GM19099 (cell line): ENCODE results near the gene PCBP3.

Experiments
- POLR2A ChIP-seq: IDR thresholded peaks from 3 replicates; pipeline ENCODE4 v1.6.1; 2011; ENCODE audit warnings: low read depth; ENCODE audit not compliant: insufficient read length; ENCODE audit errors: extremely low read depth

Gene PCBP3

DNA sequence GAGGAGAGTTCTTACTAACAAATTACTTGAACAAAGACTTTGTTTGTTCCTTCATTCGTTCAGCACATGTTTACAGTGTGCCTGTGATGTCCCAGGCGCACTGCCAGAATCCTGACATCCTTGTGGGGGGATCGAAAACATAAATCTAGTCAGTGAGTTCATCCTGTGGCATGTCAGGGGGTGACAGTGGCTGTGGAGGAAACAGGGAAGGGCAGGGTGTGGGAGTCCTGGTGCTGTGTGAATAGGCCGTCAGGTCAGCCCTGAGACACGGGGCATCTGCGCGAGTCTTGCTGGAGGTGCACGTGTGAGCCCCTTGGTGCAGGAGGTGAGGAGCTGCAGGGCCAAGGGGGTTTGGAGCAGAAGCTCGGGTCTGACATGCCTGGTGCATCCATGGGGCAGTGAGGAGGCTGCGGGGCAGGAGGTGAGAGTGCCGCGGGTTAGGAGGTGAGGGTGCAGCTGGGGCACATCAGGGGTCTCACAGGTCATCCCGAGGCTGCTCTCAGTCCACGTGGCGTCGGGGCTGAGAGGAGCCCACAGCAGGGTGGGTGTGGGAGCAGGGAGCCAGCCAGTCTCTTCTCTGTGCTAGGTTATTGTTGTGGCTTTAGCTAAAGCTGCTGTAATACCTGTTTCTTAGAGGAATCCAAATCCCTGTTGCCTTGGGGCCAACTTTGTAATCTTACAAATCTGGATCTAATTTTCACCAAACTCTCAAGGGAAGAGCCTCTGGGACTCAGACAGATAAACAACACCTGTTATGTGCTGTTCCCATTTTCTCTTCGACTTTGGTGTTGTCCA lies 93.4 kb downstream of the PCBP3 start:
- TF ChIP-seq POLR2A = no peak

- no peak for TF ChIP-seq POLR2A
These were observed 94.1 kb downstream of the PCBP3 start for GRCh38 chr21:45737485-45738166.

DNA sequence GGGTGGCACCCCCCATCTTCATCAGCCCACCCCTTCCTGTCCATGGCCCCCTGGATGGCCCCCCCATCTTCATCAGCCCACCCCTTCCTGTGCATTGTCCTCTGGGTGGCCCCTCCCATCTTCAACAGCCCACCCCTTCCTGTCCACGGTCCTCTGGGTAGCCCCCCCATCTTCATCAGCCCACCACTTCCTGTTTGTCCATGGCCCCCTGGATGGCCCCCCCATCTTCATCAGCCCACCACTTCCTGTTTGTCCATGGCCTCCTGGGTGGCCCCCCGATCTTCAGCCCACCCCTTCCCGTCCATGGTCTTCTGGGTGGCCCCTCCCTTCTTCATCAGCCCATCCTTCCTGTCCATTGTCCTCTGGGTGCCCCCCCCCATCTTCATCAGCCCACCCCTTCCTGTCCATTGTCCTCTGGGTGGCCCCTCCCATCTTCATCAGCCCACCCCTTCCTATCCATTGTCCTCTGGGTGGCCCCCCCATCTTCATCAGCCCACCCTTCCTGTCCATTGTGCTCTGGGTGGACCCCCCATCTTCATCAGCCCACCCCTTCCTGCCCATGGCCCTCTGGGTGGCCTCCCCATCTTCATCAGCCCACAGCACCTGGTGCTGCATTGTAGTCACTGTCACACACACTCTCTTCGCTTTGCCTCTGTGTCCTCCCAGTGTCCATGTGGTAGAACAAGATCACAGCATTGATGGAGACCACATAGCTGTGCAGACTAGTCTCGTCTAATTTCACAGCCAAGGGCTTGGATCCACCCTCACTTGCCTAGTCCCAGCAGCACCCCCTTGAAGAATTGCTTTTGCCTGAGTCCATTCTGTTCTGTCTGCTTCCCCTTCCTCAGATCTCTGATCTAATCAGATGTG lies 95.9 kb downstream of the PCBP3 start:
- TF ChIP-seq POLR2A = no peak

GRCh38 chr21:45740088-45740440 lies 96.5 kb downstream of the PCBP3 start:
- TF ChIP-seq POLR2A = no peak

DNA sequence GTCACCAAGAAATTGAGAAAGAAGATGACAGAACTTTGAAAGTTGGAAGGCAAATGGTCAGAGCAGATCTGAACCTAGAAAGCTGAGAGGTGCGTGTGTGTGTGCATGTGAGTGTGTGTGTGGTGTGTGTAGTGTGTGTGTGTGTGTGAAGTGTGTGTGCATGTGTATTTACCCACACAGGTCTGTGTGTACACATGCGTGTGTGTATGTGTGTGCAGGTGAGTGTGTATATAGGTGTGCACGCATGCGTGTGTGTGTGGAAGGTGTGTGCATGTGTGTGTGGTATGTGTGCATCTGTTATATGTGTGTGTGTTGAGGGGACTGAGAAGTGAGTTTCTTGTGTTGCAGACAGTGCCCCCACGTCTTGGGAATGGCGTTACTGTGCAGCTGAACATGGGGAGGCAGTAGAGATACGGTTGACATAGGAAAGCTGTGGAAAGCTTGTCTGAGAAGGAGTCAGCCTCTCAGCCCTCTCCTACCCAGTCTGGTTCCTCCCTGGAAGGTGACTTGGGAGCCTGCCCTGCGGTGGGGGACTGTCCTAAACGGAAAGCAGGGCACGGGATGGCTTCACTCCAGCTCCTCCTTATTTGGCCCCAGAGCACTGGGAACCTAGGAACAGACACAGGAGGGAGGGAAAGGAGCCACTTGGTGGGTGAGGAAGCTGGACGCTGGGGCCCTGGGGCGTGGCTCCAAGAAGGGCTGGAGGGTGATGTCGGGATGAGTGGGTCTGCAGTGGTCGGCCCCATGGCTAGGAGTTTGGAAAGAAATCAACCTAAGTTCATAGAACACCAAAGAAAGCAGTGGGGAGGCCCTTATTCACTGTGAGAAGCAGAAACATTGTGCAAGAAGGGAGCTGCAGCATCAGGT lies 97.2 kb downstream of the PCBP3 start:
- TF ChIP-seq POLR2A = no peak

DNA sequence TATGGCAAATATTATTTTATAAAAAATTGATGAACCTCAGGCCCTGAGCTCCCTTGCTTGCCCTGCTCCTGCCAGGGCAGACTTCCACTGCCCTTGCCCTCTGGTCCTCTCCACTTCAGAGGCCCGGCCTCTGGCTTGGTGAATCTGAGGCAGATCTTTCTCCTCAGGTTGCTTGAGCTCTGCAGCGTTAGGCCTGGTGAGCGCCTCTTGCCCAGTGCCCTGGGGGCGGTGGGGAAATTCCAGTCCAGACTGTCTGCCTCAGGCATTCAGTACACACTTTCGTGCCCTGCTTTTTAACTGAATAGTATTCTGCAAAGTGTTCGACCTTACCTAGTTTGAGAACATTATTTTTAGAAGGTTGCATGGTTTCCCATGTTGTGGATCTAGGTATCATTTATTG lies 98.2 kb downstream of the PCBP3 start:
- no peak for TF ChIP-seq POLR2A

DNA sequence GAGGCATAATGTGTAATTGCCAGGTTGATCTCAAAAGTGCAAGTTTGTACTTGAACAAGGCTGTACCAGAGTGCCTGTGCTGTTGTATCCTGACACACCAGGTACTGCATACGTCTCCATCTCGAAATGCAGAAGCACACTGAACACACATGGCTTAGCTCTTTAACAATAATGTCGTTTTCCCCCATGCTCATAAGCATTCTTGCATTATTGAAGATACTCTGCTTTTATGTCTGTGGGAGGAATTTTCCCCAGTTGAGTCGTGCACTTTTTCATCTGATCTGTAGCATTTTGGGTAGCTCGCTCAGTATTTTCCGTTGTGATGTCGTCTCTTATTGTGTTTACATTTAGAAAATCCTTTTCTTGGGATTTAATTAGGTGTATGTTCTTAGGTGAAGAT lies 98.7 kb downstream of the PCBP3 start:
- TF ChIP-seq POLR2A = no peak

DNA sequence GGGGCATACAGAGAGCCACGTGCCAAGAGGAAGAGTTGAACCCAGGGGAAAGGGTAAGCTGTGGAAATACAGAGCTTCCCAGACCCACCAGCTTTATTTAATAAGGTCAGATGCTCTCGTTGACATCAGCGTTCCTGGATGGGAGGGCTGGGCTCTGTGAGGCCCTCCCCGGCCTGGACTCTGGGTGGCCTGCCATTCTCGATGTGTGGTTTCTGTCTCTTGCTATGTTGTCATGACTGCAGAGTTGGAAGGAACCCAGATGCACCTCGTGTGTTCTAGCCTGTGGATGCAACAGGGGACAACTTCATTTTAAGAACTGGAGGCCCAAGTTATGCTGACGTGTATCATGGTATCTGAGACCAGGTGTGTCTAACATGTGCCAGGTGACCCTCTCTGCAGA lies 101.7 kb downstream of the PCBP3 start:
- TF ChIP-seq POLR2A = no peak

- TF ChIP-seq POLR2A = no peak
These were observed 103.8 kb downstream of the PCBP3 start for GRCh38 chr21:45747233-45747766.

DNA sequence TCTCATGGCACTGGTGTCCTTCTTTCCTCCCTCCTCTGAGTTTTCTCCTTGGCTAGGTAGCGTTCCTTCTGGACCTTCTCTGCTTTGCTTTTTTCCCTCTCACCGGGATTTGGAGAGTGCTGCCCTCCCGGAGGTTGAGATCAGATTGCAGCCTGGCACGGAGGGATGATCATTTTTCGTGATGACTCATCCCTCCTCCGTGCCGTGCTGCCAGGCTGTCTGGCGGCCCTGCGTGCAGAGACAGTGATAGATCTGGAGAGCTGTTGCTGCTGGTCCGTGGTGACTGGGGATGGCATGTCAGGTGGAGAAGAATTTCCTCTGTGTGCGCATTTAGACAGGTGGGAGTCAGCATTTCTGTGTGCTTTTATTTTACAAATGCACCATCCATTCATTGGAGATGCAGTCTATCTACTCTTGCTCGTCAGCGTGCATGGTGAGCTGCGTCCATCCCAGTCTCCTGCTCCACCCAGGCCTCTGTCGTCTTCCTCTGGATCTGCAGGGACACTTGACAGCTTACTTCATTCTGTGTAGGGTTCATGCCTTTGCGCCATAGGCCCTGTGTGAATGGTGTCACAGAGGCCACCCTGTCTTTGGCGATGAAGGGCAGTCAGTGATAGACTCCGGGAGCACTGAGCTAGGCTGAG lies 104.4 kb downstream of the PCBP3 start:
- no peak for TF ChIP-seq POLR2A

GRCh38 chr21:45748593-45748992 lies 105.1 kb downstream of the PCBP3 start:
- no peak for TF ChIP-seq POLR2A

DNA sequence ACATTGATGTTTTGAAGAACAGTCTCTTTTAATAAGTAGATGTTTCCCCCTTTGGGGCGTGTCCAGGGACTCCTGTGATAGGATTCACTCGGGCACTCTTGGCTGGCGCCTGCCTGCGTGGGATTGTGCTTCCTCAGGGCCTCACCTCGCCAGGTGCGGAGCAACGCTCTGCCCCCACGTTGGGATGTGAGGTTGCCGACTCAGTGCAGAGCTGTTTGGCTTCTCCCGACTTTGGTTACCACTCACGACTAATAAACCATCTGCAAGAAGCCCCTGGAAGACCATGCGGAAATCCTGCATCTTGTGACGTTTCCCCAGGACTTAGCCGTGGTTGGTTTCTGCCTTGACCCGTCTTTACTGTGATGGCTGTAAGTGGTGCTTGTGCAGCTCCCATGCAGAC lies 106.4 kb downstream of the PCBP3 start:
- no peak for TF ChIP-seq POLR2A

- no peak for TF ChIP-seq POLR2A
These were observed 107.4 kb downstream of the PCBP3 start for GRCh38 chr21:45750936-45751335.

DNA sequence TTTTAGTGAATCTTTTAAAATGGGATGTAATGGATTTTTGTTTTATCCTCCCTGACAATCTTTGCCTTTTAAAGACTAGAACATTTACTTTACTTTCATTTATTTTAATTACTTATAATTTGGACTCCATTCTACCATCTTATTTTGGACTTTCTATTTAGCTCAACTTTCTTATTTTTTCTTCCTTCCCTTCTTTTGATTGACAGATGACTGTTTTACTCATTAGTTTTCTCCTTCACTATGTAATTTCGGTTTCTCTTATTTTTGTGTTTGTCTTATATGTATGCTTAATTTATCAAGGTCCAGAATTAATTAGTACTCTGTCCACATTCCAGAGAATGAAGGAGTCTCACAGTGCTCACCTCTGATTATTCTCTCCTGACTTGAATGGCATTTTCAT lies 109.9 kb downstream of the PCBP3 start:
- no peak for TF ChIP-seq POLR2A
